PC-3 (cell line): ENCODE measurements around the gene CEACAM21. TPM values are rescaled to one million over a fixed set of nuclear protein-coding genes. Genes with fewer than 3 reads are reported as not detected.

ENCODE experiments used
- ATAC-seq: fragments of 200-7000 bp; cut with Tn5 transposase; 2 replicates; pipeline ENCODE4 v1.9.1; 2020; ENCODE audit warnings: mild to moderate bottlenecking, moderate library complexity
- BruUV-seq: library from RNA; stranded (reverse); fragments of 400-500 nt; replicated peaks from 2 replicates; lab custom pipeline; 2021; lab: Mats Ljungman, UMichigan
- CTCF ChIA-PET: fragments of 300-600 bp; sonication (Branson Sonifier 250); formaldehyde crosslinking; loops from one replicate; lab custom pipeline; 2022; ENCODE audit warnings: antibody characterized with exemption; lab: Charles Lee
- POLR2A ChIA-PET: fragments of 300-600 bp; sonication (Branson Sonifier 250); formaldehyde crosslinking; loops from one replicate; lab custom pipeline; 2022; ENCODE audit warnings: antibody characterized with exemption; ENCODE audit not compliant: unreplicated experiment; lab: Charles Lee
- DNase-seq: peaks from one replicate; pipeline ENCODE4 v3.0.0-alpha.2; 2015
- H2AFZ ChIP-seq: fragments of 300-600 bp; sonication (generic); 2 replicates; pipeline ENCODE4 v1.6.0; 2016; ENCODE audit warnings: antibody characterized with exemption, low read length
- H3F3A ChIP-seq: fragments of 300-600 bp; sonication (generic); one replicate; pipeline ENCODE4 v1.6.0; 2017; ENCODE audit warnings: antibody characterized with exemption, low read length, control low read depth, mild to moderate bottlenecking; ENCODE audit not compliant: unreplicated experiment
- H3K27ac ChIP-seq: fragments of 300-600 bp; sonication (generic); 2 replicates; pipeline ENCODE4 v1.5.1; 2016; ENCODE audit warnings: mild to moderate bottlenecking, low read length
- H3K27me3 ChIP-seq: fragments of 300-600 bp; sonication (generic); 2 replicates; pipeline ENCODE4 v1.6.1; 2016; ENCODE audit warnings: low read length, mixed read lengths
- H3K36me3 ChIP-seq: fragments of 300-600 bp; sonication (generic); 2 replicates; pipeline ENCODE4 v1.6.1; 2016; ENCODE audit warnings: low read depth, mixed run types, low read length, mixed read lengths
- H3K4me1 ChIP-seq: fragments of 300-600 bp; sonication (generic); 2 replicates; pipeline ENCODE4 v1.5.1; 2016; ENCODE audit warnings: low read length; ENCODE audit not compliant: insufficient read depth
- H3K4me2 ChIP-seq: fragments of 300-600 bp; sonication (generic); 2 replicates; pipeline ENCODE4 v1.6.0; 2016; ENCODE audit warnings: low read length
- H3K4me3 ChIP-seq: fragments of 300-600 bp; sonication (generic); 2 replicates; pipeline ENCODE4 v1.5.1; 2016; ENCODE audit warnings: mild to moderate bottlenecking, low read length, mixed read lengths
- H3K79me2 ChIP-seq: fragments of 300-600 bp; sonication (generic); 2 replicates; pipeline ENCODE4 v1.6.1; 2017; ENCODE audit warnings: low read length, mixed read lengths
- H3K9ac ChIP-seq: fragments of 300-600 bp; sonication (generic); 2 replicates; pipeline ENCODE4 v1.6.0; 2016; ENCODE audit warnings: mild to moderate bottlenecking, low read length
- H3K9me2 ChIP-seq: fragments of 300-600 bp; sonication (generic); replicated peaks from 2 replicates; pipeline ENCODE4 v1.6.1; 2016; ENCODE audit warnings: mixed run types, low read length, mixed read lengths
- H3K9me3 ChIP-seq: fragments of 300-600 bp; sonication (generic); 2 replicates; pipeline ENCODE4 v1.6.1; 2016; ENCODE audit warnings: low read length, mixed read lengths
- H4K20me1 ChIP-seq: fragments of 300-600 bp; sonication (generic); 2 replicates; pipeline ENCODE4 v1.6.1; 2016; ENCODE audit warnings: low read length, mixed read lengths
- CTCF ChIP-seq: fragments of 300-600 bp; sonication (generic); conservative IDR thresholded peaks from 2 replicates; pipeline ENCODE4 v1.5.1; 2017; ENCODE audit warnings: antibody characterized with exemption, low read depth, mild to moderate bottlenecking, low read length
- EZH2 ChIP-seq: fragments of 300-600 bp; sonication (generic); IDR thresholded peaks from one replicate; pipeline ENCODE4 v1.6.1; 2017; ENCODE audit warnings: antibody characterized with exemption, mild to moderate bottlenecking, low read length; ENCODE audit not compliant: unreplicated experiment
- EZH2phosphoT487 ChIP-seq: fragments of 300-600 bp; sonication (generic); IDR thresholded peaks from 2 replicates; pipeline ENCODE4 v1.6.1; 2018; ENCODE audit warnings: mild to moderate bottlenecking, antibody characterized with exemption, low read length, borderline replicate concordance
- intact Hi-C: fragments of 100-400 bp; cut with micrococcal nuclease; formaldehyde crosslinking; loops from 2 replicates; pipeline ENCODE4 v1.9.0; 2023
- total RNA-seq: library from RNA; depleted of rRNA; stranded (reverse); fragments of >200 nt; gene quantifications from 2 replicates; pipeline ENCODE4 v1.2.3, GENCODE V29; 2014

Gene CEACAM21
- total RNA-seq, 1 experiment from 2014 or later, result not detected

- CTCF ChIA-PET, result no interaction called here
- no peak for TF ChIP-seq EZH2
- TF ChIP-seq CTCF, result no peak
- no peak for TF ChIP-seq EZH2phosphoT487
- H3K27ac ChIP-seq, result no peak overlapping the region
- H3F3A ChIP-seq, result no peaks in the 10 kb centered on the region
- no peak overlapping the region for H3K9ac ChIP-seq
- no peaks in the 10 kb centered on the region for H3K9me2 ChIP-seq
- H4K20me1 ChIP-seq, result no peaks in the 10 kb centered on the region
- no peaks in the 10 kb centered on the region for H3K79me2 ChIP-seq
- no peak overlapping the region for H2AFZ ChIP-seq
- no peak for DNase-seq
- ATAC-seq, result no peak
- no peak overlapping the region for H3K4me2 ChIP-seq
- intact Hi-C loops, result no loop called here
- H3K27me3 ChIP-seq, result no peaks in the 10 kb centered on the region
- H3K36me3 ChIP-seq, result no peaks in the 10 kb centered on the region
- BruUV-seq, result no TSS peak
- H3K4me3 ChIP-seq, result no peak overlapping the region
- H3K9me3 ChIP-seq, result no peaks in the 10 kb centered on the region
- no peaks in the 10 kb centered on the region for H3K4me1 ChIP-seq
- POLR2A ChIA-PET, result no interaction called here
Measured at GRCh38 chr19:41586064-41586463, 10.1 kb downstream of the CEACAM21 start.

GRCh38 chr19:41587101-41587837 is 11.3 kb downstream of the CEACAM21 start:
- BruUV-seq, result no TSS peak
- H4K20me1 ChIP-seq, result no peaks in the 10 kb centered on the region
- POLR2A ChIA-PET, result no interaction called here
- TF ChIP-seq CTCF, result no peak
- no peak for TF ChIP-seq EZH2
- TF ChIP-seq EZH2phosphoT487, result no peak
- no peak overlapping the region for H3K4me2 ChIP-seq
- H3K36me3 ChIP-seq, result no peaks in the 10 kb centered on the region
- H3K4me3 ChIP-seq, result no peak overlapping the region
- ATAC-seq, result no peak
- no peaks in the 10 kb centered on the region for H3F3A ChIP-seq
- H3K27me3 ChIP-seq, result no peaks in the 10 kb centered on the region
- H3K9ac ChIP-seq, result no peak overlapping the region
- H3K9me2 ChIP-seq, result no peaks in the 10 kb centered on the region
- H3K4me1 ChIP-seq, result no peaks in the 10 kb centered on the region
- H3K27ac ChIP-seq, result no peak overlapping the region
- CTCF ChIA-PET, result interaction anchor here (0.5 kb wide), 1 partner anchor 136 kb away, joined by 4 read pairs; no protein-coding TSS in a partner anchor
- H2AFZ ChIP-seq, result no peak overlapping the region
- intact Hi-C loops, result no loop called here
- no peak for DNase-seq
- no peaks in the 10 kb centered on the region for H3K79me2 ChIP-seq
- no peaks in the 10 kb centered on the region for H3K9me3 ChIP-seq

- Histone ChIP-seq H2AFZ (no peak overlapping the region), H3K27ac (no peak overlapping the region), H3K36me3 (no peaks in the 10 kb centered on the region), H3K4me1 (no peaks in the 10 kb centered on the region), H3F3A (no peaks in the 10 kb centered on the region), H3K79me2 (no peaks in the 10 kb centered on the region), H3K9me3 (no peaks in the 10 kb centered on the region), H3K27me3 (no peaks in the 10 kb centered on the region), H3K9me2 (no peaks in the 10 kb centered on the region), H4K20me1 (no peaks in the 10 kb centered on the region), H3K4me2 (no peak overlapping the region), H3K4me3 (no peak overlapping the region), H3K9ac (no peak overlapping the region)
- no peak for DNase-seq
- intact Hi-C loops, result no loop called here
- POLR2A ChIA-PET, result no interaction called here
- no peak for TF ChIP-seq EZH2
- TF ChIP-seq CTCF, result no peak
- TF ChIP-seq EZH2phosphoT487, result no peak
- ATAC-seq, result no peak
- BruUV-seq, result no TSS peak
- CTCF ChIA-PET, result interaction anchor here (0.5 kb wide), 1 partner anchor 136 kb away, joined by 4 read pairs; no protein-coding TSS in a partner anchor
Measured at GRCh38 chr19:41587838-41588210, 11.9 kb downstream of the CEACAM21 start.
